ENCODE measurements around the gene TMEM95.
"Not testable (repeated sequence)": the region's sequence is repeated elsewhere in the genome, so short reads cannot be mapped to it uniquely, and the experiment has no call there.

The TMEM95 gene

GRCh38 chr17:7328840-7329373, 26.0 kb upstream of the TMEM95 start, which contains the start of gene NEURL4:
Gene NEURL4, minus strand, starts transcription at chr17:7329335. Its CDS starts 23 bp downstream, at chr17:7329312.
- Mint-ChIP-seq H3K4me1 (ENCODE audit: low read depth in 2 of 2) (peaks cover 28 to 35% of the 10 kb centered on the region in 2 donors), H3K27ac (peak within 1 kb of the TSS; percentile 92 to 97), H3K4me3 (peak within 1 kb of the TSS; percentile 92 to 95), H3K36me3 (ENCODE audit: insufficient read depth) (peaks cover 18% of the 10 kb centered on the region), H3K9me3 (no peaks in the 10 kb centered on the region), H3K27me3 (no peaks in the 10 kb centered on the region)
- DNase-seq (no peak), ATAC-seq (replicated peaks) (peak; percentile 24)

GRCh38 chr17:7329374-7329996, 25.5 kb upstream of the TMEM95 start:
- peaks cover 23 to 30% of the 10 kb centered on the region in 2 donors for H3K4me1 Mint-ChIP-seq (ENCODE audit: low read depth in 2 of 2)
- H3K27me3 Mint-ChIP-seq, result no peaks in the 10 kb centered on the region
- peak overlapping the region; percentile 92 to 95 for H3K4me3 Mint-ChIP-seq
- H3K27ac Mint-ChIP-seq, result peak overlapping the region; percentile 92 to 97
- peaks cover 18% of the 10 kb centered on the region for H3K36me3 Mint-ChIP-seq (ENCODE audit: insufficient read depth)
- H3K9me3 Mint-ChIP-seq, result no peaks in the 10 kb centered on the region
- DNase-seq (peak; percentile 92 to 94 (median 93)), ATAC-seq (replicated peaks) (peak; percentile 70)

GRCh38 chr17:7329997-7330637, 24.8 kb upstream of the TMEM95 start:
- DNase-seq (peak in 2 of 3 experiments; percentile 61 to 70), ATAC-seq (replicated peaks) (peak; percentile 61)
- Mint-ChIP-seq H3K27ac (peak overlapping the region; percentile 92 to 97), H3K36me3 (ENCODE audit: insufficient read depth) (peaks cover 18% of the 10 kb centered on the region), H3K4me3 (peak overlapping the region; percentile 92 to 95), H3K27me3 (no peaks in the 10 kb centered on the region), H3K4me1 (ENCODE audit: low read depth in 2 of 2) (peaks cover 23 to 33% of the 10 kb centered on the region in 2 donors), H3K9me3 (no peaks in the 10 kb centered on the region)

GRCh38 chr17:7330638-7331015, 24.3 kb upstream of the TMEM95 start:
- DNase-seq, result no peak
- H3K27ac Mint-ChIP-seq, result peak overlapping the region in 1 of 2 donors; percentile 97
- H3K27me3 Mint-ChIP-seq, result no peaks in the 10 kb centered on the region
- H3K4me1 Mint-ChIP-seq (ENCODE audit: low read depth in 2 of 2), result peaks cover 28 to 38% of the 10 kb centered on the region in 2 donors
- ATAC-seq (replicated peaks), result no peak
- no peaks in the 10 kb centered on the region for H3K9me3 Mint-ChIP-seq
- H3K4me3 Mint-ChIP-seq, result peak overlapping the region; percentile 92 to 95
- H3K36me3 Mint-ChIP-seq (ENCODE audit: insufficient read depth), result peaks cover 22% of the 10 kb centered on the region

GRCh38 chr17:7332111-7332510, 22.8 kb upstream of the TMEM95 start:
- H3K36me3 Mint-ChIP-seq (ENCODE audit: insufficient read depth), result peaks cover 23% of the 10 kb centered on the region
- peak overlapping the region in 1 of 2 donors; percentile 58 for H3K27ac Mint-ChIP-seq
- ATAC-seq (replicated peaks) (no peak), DNase-seq (no peak)
- H3K9me3 Mint-ChIP-seq, result no peaks in the 10 kb centered on the region
- H3K27me3 Mint-ChIP-seq, result no peaks in the 10 kb centered on the region
- H3K4me1 Mint-ChIP-seq (ENCODE audit: low read depth in 2 of 2), result peaks cover 37 to 47% of the 10 kb centered on the region in 2 donors
- peak overlapping the region; percentile 12 to 38 for H3K4me3 Mint-ChIP-seq

DNA sequence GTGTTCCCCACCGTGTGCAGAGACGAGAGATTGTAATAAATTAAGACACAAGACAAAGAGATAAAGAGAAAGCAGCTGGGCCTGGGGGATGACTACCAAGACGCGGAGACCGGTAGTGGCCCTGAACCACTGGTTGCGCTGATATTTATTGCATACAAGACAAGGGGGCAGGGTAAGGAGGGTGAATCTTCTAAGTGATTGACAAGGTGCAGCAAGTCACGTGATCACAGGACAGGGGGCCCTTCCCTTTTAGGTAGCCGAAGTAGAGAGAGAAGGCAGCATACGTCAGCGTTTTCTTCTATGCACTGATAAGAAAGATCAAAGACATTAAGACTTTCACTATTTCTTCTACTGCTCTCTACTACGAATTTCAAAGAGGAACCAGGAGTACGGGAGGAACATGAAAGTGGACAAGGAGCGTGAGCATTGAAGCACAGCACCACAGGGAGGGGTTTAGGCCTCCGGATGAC, 22.3 kb upstream of the TMEM95 start:
- not testable (repeated sequence) for H3K9me3 Mint-ChIP-seq; DNase-seq; H3K27me3 Mint-ChIP-seq; ATAC-seq (replicated peaks)
- peak overlapping the region in 1 of 2 donors; percentile 58 for H3K27ac Mint-ChIP-seq
- H3K36me3 Mint-ChIP-seq (ENCODE audit: insufficient read depth), result peaks cover 27% of the 10 kb centered on the region
- H3K4me3 Mint-ChIP-seq, result peak overlapping the region in 1 of 2 donors; percentile 38
- peaks cover 39 to 53% of the 10 kb centered on the region in 2 donors for H3K4me1 Mint-ChIP-seq (ENCODE audit: low read depth in 2 of 2)

DNA sequence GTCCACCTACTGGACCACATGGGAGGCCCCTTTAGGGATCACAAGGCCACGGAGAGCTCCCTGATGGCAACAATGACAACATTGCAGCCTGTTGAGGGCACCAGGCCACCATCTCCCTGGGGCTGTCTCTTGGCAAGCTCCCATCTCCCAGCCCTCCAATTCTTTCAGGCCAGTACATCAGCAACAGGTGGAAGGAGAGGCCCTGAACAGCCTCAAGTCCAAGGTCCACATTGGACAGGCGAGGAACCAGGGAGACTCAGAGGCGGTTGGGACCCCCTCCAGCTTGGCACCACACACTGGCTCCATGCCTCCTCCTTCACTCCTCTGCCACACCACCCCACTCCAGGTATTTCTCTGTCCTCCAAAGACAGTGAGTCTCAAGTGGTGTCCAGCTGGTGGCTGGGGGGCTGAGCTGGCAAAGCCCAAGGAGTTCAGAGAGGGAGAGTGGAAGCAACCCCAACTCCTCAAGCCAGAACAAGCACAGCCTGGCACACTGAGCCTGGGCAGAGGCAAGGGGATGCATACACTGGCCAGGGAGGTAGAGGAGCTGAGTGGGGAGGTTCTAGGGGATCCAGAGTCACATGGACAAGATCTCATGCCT, 19.9 kb upstream of the TMEM95 start:
- Mint-ChIP-seq H3K4me1 (ENCODE audit: low read depth in 2 of 2) (peaks cover 29 to 46% of the 10 kb centered on the region in 2 donors), H3K36me3 (ENCODE audit: insufficient read depth) (peaks cover 30% of the 10 kb centered on the region), H3K27me3 (no peaks in the 10 kb centered on the region), H3K9me3 (no peaks in the 10 kb centered on the region), H3K4me3 (peak overlapping the region; percentile 96 to 97), H3K27ac (peak overlapping the region; percentile 91 to 94)
- no peak for DNase-seq
- ATAC-seq (replicated peaks), result no peak

DNA sequence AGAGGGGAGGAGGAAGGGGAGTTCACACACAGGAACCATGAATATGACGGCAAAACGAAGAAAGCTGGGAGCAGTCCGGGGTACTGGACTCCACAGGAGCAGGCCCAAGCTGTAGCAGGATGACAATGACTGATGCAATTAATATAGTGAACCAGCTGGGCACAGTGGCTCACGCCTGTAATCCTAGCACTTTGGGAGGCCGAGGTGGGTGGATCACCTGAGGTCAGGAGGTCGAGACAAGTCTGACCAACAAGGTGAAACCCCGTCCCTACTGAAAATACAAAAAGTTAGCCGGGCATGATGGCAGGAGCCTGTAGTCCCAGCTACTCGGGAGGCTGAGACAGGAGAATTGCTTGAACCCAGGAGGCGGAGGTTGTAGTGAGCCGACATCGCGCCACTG, 19.2 kb upstream of the TMEM95 start:
- peaks cover 27 to 42% of the 10 kb centered on the region in 2 donors for H3K4me1 Mint-ChIP-seq (ENCODE audit: low read depth in 2 of 2)
- peaks cover 37% of the 10 kb centered on the region for H3K36me3 Mint-ChIP-seq (ENCODE audit: insufficient read depth)
- H3K9me3 Mint-ChIP-seq; DNase-seq; ATAC-seq (replicated peaks); H3K27me3 Mint-ChIP-seq: not testable (repeated sequence)
- peak overlapping the region; percentile 96 to 97 for H3K4me3 Mint-ChIP-seq
- H3K27ac Mint-ChIP-seq, result peak overlapping the region; percentile 91 to 94

- H3K4me1 Mint-ChIP-seq (ENCODE audit: low read depth in 2 of 2), result peaks cover 30 to 44% of the 10 kb centered on the region in 2 donors
- peak within 1 kb of the TSS; percentile 91 to 94 for H3K27ac Mint-ChIP-seq
- DNase-seq, result peak; percentile 67 to 74 (median 68)
- peak; percentile 94 for ATAC-seq (replicated peaks)
- peak within 1 kb of the TSS; percentile 96 to 97 for H3K4me3 Mint-ChIP-seq
- no peaks in the 10 kb centered on the region for H3K27me3 Mint-ChIP-seq
- H3K36me3 Mint-ChIP-seq (ENCODE audit: insufficient read depth), result peaks cover 43% of the 10 kb centered on the region
- H3K9me3 Mint-ChIP-seq, result no peaks in the 10 kb centered on the region
Measured at GRCh38 chr17:7336240-7337175, 18.4 kb upstream of the TMEM95 start, which contains the start of gene ACAP1. Gene ACAP1, plus strand, starts transcription at chr17:7336529. Its CDS starts 206 bp downstream, at chr17:7336735.

DNA sequence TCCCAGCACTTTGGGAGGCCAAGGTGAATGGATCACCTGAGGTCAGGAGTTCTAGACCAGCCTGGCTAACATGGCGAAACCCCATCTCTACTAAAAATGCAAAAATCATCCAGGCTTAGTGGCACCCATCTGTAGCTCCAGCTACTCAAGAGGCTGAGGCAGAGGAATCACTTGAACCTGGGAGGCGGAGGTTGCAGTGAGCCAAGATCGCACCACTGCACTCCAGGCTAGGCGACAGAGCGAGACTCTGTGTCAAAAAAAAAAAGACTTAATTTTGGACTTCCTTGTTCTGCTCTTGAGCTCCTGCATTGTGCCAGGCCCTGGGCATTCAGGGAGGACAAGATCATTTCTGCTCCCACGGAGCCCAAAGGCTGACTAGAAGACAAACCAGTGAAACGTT, 17.4 kb upstream of the TMEM95 start:
- Mint-ChIP-seq H3K4me1 (ENCODE audit: low read depth in 2 of 2) (peaks cover 31 to 42% of the 10 kb centered on the region in 2 donors), H3K4me3 (peak overlapping the region; percentile 96 to 97), H3K27ac (peak overlapping the region; percentile 91 to 94), H3K36me3 (ENCODE audit: insufficient read depth) (peaks cover 49% of the 10 kb centered on the region)
- H3K27me3 Mint-ChIP-seq; ATAC-seq (replicated peaks); H3K9me3 Mint-ChIP-seq; DNase-seq: not testable (repeated sequence)

DNA sequence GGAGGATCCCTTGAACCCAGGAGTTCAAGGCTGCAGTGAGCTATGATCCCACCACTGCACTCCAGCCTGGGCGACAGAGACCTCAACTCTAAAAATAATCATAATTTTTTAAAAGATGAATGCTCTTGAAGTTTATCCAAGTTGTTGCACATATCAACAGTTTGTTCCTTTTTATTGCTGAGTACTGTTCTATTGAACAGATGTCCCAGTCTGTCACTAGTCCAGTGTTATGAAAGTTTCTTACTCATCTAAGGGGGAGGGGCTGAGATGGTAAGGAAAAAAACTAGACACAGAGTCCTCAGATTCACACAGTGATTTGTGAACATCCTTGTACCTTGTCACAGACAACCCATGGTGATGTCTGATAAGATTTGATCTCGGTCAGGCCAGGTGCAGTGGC, 14.8 kb upstream of the TMEM95 start:
- peak overlapping the region in 1 of 2 donors; percentile 29 for H3K4me3 Mint-ChIP-seq
- H3K36me3 Mint-ChIP-seq (ENCODE audit: insufficient read depth), result peaks cover 74% of the 10 kb centered on the region
- DNase-seq, result no peak
- H3K9me3 Mint-ChIP-seq, result no peaks in the 10 kb centered on the region
- no peak for ATAC-seq (replicated peaks)
- H3K4me1 Mint-ChIP-seq (ENCODE audit: low read depth in 2 of 2), result peaks cover 37 to 40% of the 10 kb centered on the region in 2 donors
- no peaks in the 10 kb centered on the region for H3K27me3 Mint-ChIP-seq
- peak overlapping the region; percentile 19 to 23 for H3K27ac Mint-ChIP-seq

GRCh38 chr17:7341842-7342241, 13.1 kb upstream of the TMEM95 start:
- H3K9me3 Mint-ChIP-seq, result no peaks in the 10 kb centered on the region
- peak overlapping the region; percentile 22 to 68 for H3K27ac Mint-ChIP-seq
- peaks cover 83% of the 10 kb centered on the region for H3K36me3 Mint-ChIP-seq (ENCODE audit: insufficient read depth)
- DNase-seq (no peak), ATAC-seq (replicated peaks) (no peak)
- H3K4me1 Mint-ChIP-seq (ENCODE audit: low read depth in 2 of 2), result peaks cover 26 to 29% of the 10 kb centered on the region in 2 donors
- H3K4me3 Mint-ChIP-seq, result no peak overlapping the region
- H3K27me3 Mint-ChIP-seq, result no peaks in the 10 kb centered on the region
